ENCODE measurements around the gene ADGRA3.

DNA sequence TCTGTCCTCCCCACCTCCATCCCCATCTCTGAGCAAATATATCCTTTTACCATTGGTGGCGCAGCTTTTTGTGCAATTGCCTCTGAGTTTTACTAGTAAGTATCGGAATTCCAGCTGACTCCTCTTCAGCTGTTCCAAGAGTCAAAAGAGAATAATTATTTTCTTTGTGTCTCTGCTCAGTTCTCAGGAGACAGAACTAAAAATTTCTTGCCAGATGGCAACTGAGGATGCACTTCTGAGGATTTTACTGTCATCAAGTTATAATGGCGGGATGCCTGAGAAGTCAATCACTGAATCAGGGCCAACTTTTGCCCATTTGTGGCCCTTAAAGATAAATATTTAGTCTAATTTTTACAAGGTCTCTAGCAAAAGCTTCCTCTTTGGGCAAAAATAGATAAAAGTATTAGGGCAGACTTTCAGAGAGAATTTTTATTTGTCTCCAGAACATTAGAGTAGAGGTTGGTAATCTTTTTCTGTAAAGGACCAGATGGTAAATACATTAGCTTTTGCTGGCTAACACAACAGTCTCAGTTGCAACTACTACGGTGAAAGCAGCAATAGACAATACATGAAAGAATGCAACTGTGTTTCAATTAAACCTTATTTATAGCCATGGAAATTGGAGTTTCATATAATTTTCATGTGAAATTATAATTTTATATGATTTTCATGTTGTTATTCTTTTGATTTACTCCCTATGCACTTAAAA, 15.6 kb upstream of the ADGRA3 start:
- TF ChIP-seq, protein P1, sequence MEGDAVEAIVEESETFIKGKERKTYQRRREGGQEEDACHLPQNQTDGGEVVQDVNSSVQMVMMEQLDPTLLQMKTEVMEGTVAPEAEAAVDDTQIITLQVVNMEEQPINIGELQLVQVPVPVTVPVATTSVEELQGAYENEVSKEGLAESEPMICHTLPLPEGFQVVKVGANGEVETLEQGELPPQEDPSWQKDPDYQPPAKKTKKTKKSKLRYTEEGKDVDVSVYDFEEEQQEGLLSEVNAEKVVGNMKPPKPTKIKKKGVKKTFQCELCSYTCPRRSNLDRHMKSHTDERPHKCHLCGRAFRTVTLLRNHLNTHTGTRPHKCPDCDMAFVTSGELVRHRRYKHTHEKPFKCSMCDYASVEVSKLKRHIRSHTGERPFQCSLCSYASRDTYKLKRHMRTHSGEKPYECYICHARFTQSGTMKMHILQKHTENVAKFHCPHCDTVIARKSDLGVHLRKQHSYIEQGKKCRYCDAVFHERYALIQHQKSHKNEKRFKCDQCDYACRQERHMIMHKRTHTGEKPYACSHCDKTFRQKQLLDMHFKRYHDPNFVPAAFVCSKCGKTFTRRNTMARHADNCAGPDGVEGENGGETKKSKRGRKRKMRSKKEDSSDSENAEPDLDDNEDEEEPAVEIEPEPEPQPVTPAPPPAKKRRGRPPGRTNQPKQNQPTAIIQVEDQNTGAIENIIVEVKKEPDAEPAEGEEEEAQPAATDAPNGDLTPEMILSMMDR (IDR thresholded peaks at IDR 0.05), result no peak
- no peak for TF ChIP-seq POLR2A (IDR thresholded peaks at IDR 0.05)

All from tibial nerve (tissue), 3 donors.